Measurements from ENCODE around the gene KLK14. TPM values are rescaled to one million over a fixed set of nuclear protein-coding genes. Genes with fewer than 3 reads are reported as not detected.

The KLK14 gene
- total and polyA plus RNA-seq, 10 of the 15 experiments (the other 5 are each of a cell fraction or from before 2014, with no cell fraction given), result not detected

DNA sequence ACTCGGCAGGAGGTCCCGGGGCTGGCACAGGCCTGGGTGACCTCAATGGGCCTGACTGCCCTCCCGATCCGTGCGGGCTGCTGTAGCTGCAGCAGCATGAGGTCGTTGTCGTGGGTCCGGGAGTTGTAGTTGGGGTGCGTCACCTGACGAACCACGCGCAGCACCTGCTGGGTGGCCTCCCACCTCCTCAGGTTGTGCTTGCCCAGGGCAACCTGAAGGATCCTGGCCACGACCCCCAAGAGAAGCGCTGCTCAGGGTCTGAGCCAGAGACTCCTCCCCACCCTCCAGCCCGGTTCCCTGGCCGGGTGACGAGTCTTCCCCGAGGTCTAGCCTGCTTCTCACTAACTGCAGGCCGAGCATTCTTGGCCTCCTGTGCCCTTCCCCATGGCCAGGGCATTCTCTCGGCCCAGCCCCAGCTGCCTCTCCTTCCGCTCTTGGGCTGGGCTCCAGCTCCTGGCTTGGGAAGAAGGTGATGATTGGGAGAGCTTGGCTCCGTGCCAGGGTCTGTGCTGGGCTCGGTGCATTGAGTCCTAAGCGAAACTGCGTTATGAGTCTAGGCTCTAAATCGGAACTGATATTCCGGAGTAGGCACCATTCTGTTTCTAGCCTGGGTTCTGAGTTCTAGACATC, 3.1 kb downstream of the KLK14 start (continued):
- TF ChIP-seq CEBPZ (IDR thresholded peaks at IDR 0.05; ENCODE audit: low read depth, low read length) (no peak), RBBP5 (conservative IDR thresholded peaks at IDR 0.05) (no peak), EZH2 (IDR thresholded peaks at IDR 0.05; ENCODE audit: borderline replicate concordance, control insufficient read depth, low read depth, low read length) (no peak), RFX5 (IDR thresholded peaks at IDR 0.05; ENCODE audit: low read depth, low read length) (no peak), FOXM1 (IDR thresholded peaks at IDR 0.05; ENCODE audit: low read depth, low read length) (no peak), CHD4 (IDR thresholded peaks at IDR 0.05) (no peak)

- Histone ChIP-seq H3K4me2 (ENCODE audit: control insufficient read depth, insufficient read depth) (no peak overlapping the region), H3K4me3 (no peak overlapping the region), H3K27me3 (replicated peaks in 1 of 2; ENCODE audit: control insufficient read depth in 2 of 2, insufficient read depth in 2 of 2, low read length in 1 of 2) (no peaks in the 10 kb centered on the region), H2AFZ (ENCODE audit: control insufficient read depth, low read depth, low read length) (no peak overlapping the region), H3K9me3 (replicated peaks; ENCODE audit: control insufficient read depth, insufficient read depth, low read length) (no peaks in the 10 kb centered on the region), H3K27ac (ENCODE audit: control insufficient read depth, insufficient read depth) (no peak overlapping the region), H3K36me3 (ENCODE audit: control insufficient read depth in 2 of 2, insufficient read depth in 2 of 2, low read length in 1 of 2) (no peaks in the 10 kb centered on the region), H3K9ac (ENCODE audit: control insufficient read depth, insufficient read depth, low read length) (no peak overlapping the region), H3K79me2 (ENCODE audit: control insufficient read depth, insufficient read depth, low read length) (no peaks in the 10 kb centered on the region), H4K20me1 (ENCODE audit: control insufficient read depth, insufficient read depth) (no peaks in the 10 kb centered on the region), H3K4me1 (ENCODE audit: control insufficient read depth, insufficient read depth, low read length) (no peaks in the 10 kb centered on the region)
- DNase-seq (ENCODE audit: low read depth, low spot score) (no peak), ATAC-seq (no peak), FAIRE-seq (no peak)
- TF ChIP-seq ZZZ3 (IDR thresholded peaks at IDR 0.05; ENCODE audit: control insufficient read depth, insufficient read length, low read depth) (no peak), TBL1XR1 (IDR thresholded peaks at IDR 0.05; ENCODE audit: low read depth, low read length) (no peak), NR2C2 (IDR thresholded peaks at IDR 0.05; ENCODE audit: borderline replicate concordance, control insufficient read depth, insufficient read length, low read depth) (no peak), KLF5 (IDR thresholded peaks at IDR 0.05; ENCODE audit: partially characterized antibody) (no peak), NR2C1 (IDR thresholded peaks at IDR 0.05) (no peak), RELB (IDR thresholded peaks at IDR 0.05; ENCODE audit: low read depth) (no peak), ASH2L (IDR thresholded peaks at IDR 0.05; ENCODE audit: borderline replicate concordance, low read depth) (no peak), GABPA (IDR thresholded peaks at IDR 0.05; ENCODE audit: low read depth) (no peak), ATF7 (IDR thresholded peaks at IDR 0.05; ENCODE audit: low read depth) (no peak)
- intact Hi-C loops (cut with micrococcal nuclease; ENCODE audit: unreplicated experiment), result no loop called here
- in situ Hi-C loops (cut with MboI), result no loop called here
- ChIA-PET CTCF (no interaction called here), RAD21 (ENCODE audit: unreplicated experiment) (no interaction called here), POLR2A (no interaction called here), SMC1A (ENCODE audit: uncharacterized antibody, unreplicated experiment) (no interaction called here)
- BruUV-seq (replicated peaks), result no TSS peak
- WGBS (ENCODE audit: insufficient coverage, insufficient replicate concordance, low lambda C conversion rate, missing lambda C conversion rate), result 41% methylated on average over 6 of the region's 6 CpGs
These were observed 4.0 kb downstream of the KLK14 start for GRCh38 chr19:51078731-51079130.
